Psoas muscle (tissue), 8 donors: Measurements from ENCODE around the gene GLIS2. TPM values are rescaled to one million over a fixed set of nuclear protein-coding genes. Genes with fewer than 3 reads are reported as not detected.

ENCODE experiments used
- ATAC-seq, 4 donors: fragments of 200-7000 bp; cut with Tn5 transposase; one replicate each; pipeline ENCODE4 v1.9.1; 2020; ENCODE audit warnings: moderate library complexity in 3 of 4, mild to moderate bottlenecking in 2 of 4
- DNase-seq, 2 donors: peaks; one replicate each; pipeline ENCODE4 v3.0.0-alpha.2; 2020
- H3K27ac ChIP-seq: fragments of 200-600 bp; one replicate; pipeline ENCODE4 v1.8.0; 2022
- H3K27me3 ChIP-seq, 3 donors: fragments of 200-600 bp in 1 of 3; one replicate each; pipeline versions ENCODE4 v1.6.1 to v1.8.0; 2013 to 2022; ENCODE audit warnings: low read length in 2 of 3, mild to moderate bottlenecking in 2 of 3, moderate library complexity in 1 of 3; ENCODE audit not compliant: insufficient read depth in 3 of 3
- H3K36me3 ChIP-seq, 2 donors: fragments of 200-600 bp in 1 of 2; one replicate each; pipeline versions ENCODE4 v1.6.1 to v1.8.0; 2013 to 2022; ENCODE audit warnings: low read depth in 1 of 2, mild to moderate bottlenecking in 1 of 2, moderate library complexity in 1 of 2; ENCODE audit not compliant: insufficient read depth in 1 of 2
- H3K4me1 ChIP-seq: fragments of 200-600 bp; one replicate; pipeline ENCODE4 v1.8.0; 2022
- H3K4me3 ChIP-seq: fragments of 200-600 bp; one replicate; pipeline ENCODE4 v1.8.0; 2022; ENCODE audit warnings: mild to moderate bottlenecking
- H3K9me3 ChIP-seq: fragments of 200-600 bp; one replicate; pipeline ENCODE4 v1.8.0; 2022
- CTCF ChIP-seq: fragments of 200-600 bp; IDR thresholded peaks from one replicate; pipeline ENCODE4 v1.8.0; 2022; ENCODE audit warnings: antibody characterized with exemption
- WGBS, 3 donors: extraction: QIAGEN DNeasy Blood & Tissue Kit; methylation state at CpG; one replicate each; pipeline versions ENCODE4 v1.1.6 to v1.1.7; 2013; 5-methylcytosine and 5-hydroxymethylcytosine counted together
- intact Hi-C, 2 donors: fragments of 100-400 bp; cut with DNase I; formaldehyde crosslinking; loops; one replicate each; pipeline versions ENCODE4 v1.11.0 to v1.14.2; 2022
- polyA plus RNA-seq, 3 donors: library from polyadenylated mRNA; stranded (reverse); fragments of 200-250 nt; gene quantifications; one replicate each; pipeline ENCODE4 v1.2.3, GENCODE V29; 2013
- total RNA-seq, 4 donors: library from RNA; stranded (reverse); fragmentation: NEBNext Ultra II Directional in 2 of 4; extraction: Animal tissue kit (Norgen Biotek cat#: 25700) in 2 of 4; gene quantifications; one replicate each; pipeline versions ENCODE4 v1.2.1 to v1.2.4, GENCODE V29; 2021 to 2023
- donor health status: healthy with polysubstance abuse.
- donor health status: DM: no; HTN: no; CAD: no; lungs with moderate emphysema.
- donor health status: Bipolar disorder and iron deficiency.
- donor health status: healthy.
- donor health status: DM: yes; HTN: yes; CAD: no.
- donor health status: DM: no; HTN: no; CAD: no.
- donor health status: DM: no; HTN: no; CAD: no.
- donor health status: DM: yes; HTN: yes; CAD: no.

The GLIS2 gene
- total and polyA plus RNA-seq, 7 donors, result 0.96 to 3.3 (median 1.7) TPM

GRCh38 chr16:4324492-4325252 is 8.8 kb downstream of the GLIS2 start:
- intact Hi-C loops, result loop anchor here in 1 of 2 donors (10.0 kb wide), 1 partner anchor 60 kb away; no protein-coding TSS in a partner anchor
- Histone ChIP-seq H3K9me3 (no peaks in the 10 kb centered on the region), H3K4me1 (peaks cover 21% of the 10 kb centered on the region), H3K27me3 (peaks cover 0 to 4% (median 0%) of the 10 kb centered on the region in 3 donors), H3K36me3 (no peaks in the 10 kb centered on the region), H3K27ac (no peak overlapping the region), H3K4me3 (no peak overlapping the region)
- peak in 1 of 2 donors; percentile 54 for DNase-seq
- 55 to 76% (median 66%) methylated on average over 22 of the region's 22 CpGs for WGBS, 3 donors
- no peak for TF ChIP-seq CTCF
- no peak for ATAC-seq

GRCh38 chr16:4325253-4325758 is 9.4 kb downstream of the GLIS2 start:
- peaks cover 21% of the 10 kb centered on the region for H3K4me1 ChIP-seq
- no peak for TF ChIP-seq CTCF
- intact Hi-C loops, result loop anchor here in 1 of 2 donors (10.0 kb wide), 1 partner anchor 61 kb away; no protein-coding TSS in a partner anchor
- no peak overlapping the region for H3K27ac ChIP-seq
- 74 to 80% (median 78%) methylated on average over 6 of the region's 6 CpGs for WGBS, 3 donors
- H3K4me3 ChIP-seq, result no peak overlapping the region
- H3K9me3 ChIP-seq, result no peaks in the 10 kb centered on the region
- DNase-seq (no peak), ATAC-seq (no peak)
- H3K36me3 ChIP-seq, result no peaks in the 10 kb centered on the region
- no peaks in the 10 kb centered on the region for H3K27me3 ChIP-seq

- DNase-seq (no peak), ATAC-seq (peak; percentile 2 to 10 (median 4))
- WGBS, 3 donors, result 6 to 11% (median 7%) methylated on average over 28 to 56 of the region's 57 CpGs
- no peak for TF ChIP-seq CTCF
- Histone ChIP-seq H3K27ac (peak overlapping the region; percentile 64), H3K36me3 (no peaks in the 10 kb centered on the region), H3K9me3 (no peaks in the 10 kb centered on the region), H3K4me1 (peaks cover 21% of the 10 kb centered on the region), H3K4me3 (peak overlapping the region; percentile 66), H3K27me3 (no peaks in the 10 kb centered on the region)
- intact Hi-C loops, result loop anchor here (2.0 to 10.0 kb wide), 2 partner anchors 39 to 63 kb away; no protein-coding TSS in a partner anchor
Measured at GRCh38 chr16:4327386-4328045, 11.6 kb downstream of the GLIS2 start.

GRCh38 chr16:4328046-4328781 is 12.3 kb downstream of the GLIS2 start:
- DNase-seq, result peak; percentile 79 to 88
- no peaks in the 10 kb centered on the region for H3K9me3 ChIP-seq
- intact Hi-C loops, result loop anchor here (2.0 to 10.0 kb wide), 2 partner anchors 39 to 63 kb away; no protein-coding TSS in a partner anchor
- ATAC-seq, result peak; percentile 68 to 81 (median 72)
- no peaks in the 10 kb centered on the region for H3K36me3 ChIP-seq
- no peaks in the 10 kb centered on the region for H3K27me3 ChIP-seq
- 6 to 8% (median 8%) methylated on average over 26 to 30 of the region's 30 CpGs for WGBS, 3 donors
- TF ChIP-seq CTCF, result peak; percentile 44
- H3K4me1 ChIP-seq, result peaks cover 21% of the 10 kb centered on the region
- H3K4me3 ChIP-seq, result peak overlapping the region; percentile 66
- peak overlapping the region; percentile 64 for H3K27ac ChIP-seq
